Activated CD4-positive, alpha-beta T cell treated with anti-CD3 and anti-CD28 coated beads, Interleukin-10, Interleukin-2, amounts not matched to agents 100 ng/mL and 50 ng/mL, durations not matched to agents 16 hours and 8 hours (primary cell): ENCODE data around the gene SRMS.

ENCODE experiments used
- DNase-seq: peaks from one replicate; pipeline ENCODE4 v3.0.0-alpha.2; 2020

Gene SRMS

DNA sequence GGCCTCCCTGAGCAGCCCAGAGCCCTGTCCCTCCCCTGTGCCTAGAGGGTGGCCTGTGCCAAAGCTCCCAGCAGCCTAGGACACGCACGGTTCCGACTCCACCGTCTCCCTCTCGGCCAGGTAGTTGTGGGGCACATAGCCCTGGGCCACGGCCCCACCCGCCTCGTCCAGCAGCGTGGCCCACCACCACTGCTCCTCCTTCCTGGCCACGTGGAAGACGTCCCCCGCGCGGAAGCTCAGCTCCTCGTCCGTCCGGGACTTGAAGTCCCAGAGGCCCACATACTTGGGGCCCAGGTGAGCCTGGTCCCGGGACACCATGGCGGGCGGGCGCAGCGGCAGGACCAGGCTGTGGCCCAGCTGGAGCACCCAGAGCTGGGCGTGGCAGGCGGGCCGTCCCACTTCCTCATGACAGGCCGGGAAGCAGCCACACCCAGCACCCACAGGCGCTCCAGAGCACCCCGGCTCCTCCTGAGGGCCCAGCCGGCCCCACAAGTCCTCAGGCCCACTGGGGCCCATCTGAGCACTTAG, 10.5 kb downstream of the SRMS start, which contains the start of gene PTK6:
PTK6 (minus strand) TSS at position 380 of the 528 bp plus-strand sequence; CDS start at position 318, 62 bp downstream.
- DNase-seq = peak; percentile 62

DNA sequence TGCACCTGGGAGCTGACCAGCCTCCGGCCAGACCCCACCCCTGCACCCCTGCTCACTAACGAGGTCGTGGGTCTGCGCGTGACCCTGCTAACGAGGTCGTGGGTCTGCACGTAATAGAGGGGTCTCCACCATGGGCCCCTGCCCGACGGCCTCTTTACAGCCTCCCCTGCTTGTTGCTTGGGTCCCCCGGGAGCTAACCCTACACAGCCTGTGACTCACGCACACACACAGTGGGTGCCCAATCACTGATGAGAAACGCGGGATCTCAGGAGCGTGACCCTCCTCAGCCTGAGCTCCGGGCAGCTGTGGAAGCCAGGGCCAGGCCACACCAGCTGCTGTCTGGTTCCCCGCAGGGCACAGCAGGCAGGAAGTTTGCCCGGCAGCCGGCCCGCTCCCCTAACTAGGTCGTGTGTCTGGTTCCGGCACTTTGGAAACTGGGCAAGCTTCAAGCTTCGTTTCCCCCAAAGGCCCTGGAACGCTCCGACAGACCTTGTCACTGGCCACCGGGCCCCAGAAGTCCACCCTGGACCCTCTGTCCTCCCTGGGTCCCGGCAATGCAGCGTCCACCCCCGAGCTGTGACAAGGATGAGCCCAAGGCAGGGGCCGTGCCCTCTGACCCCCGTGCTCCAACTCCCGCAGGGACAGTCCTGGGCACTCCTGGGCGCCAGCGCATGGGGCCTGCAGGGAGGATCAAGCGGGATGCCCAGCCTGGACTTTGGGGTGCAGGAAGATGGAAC, 11.1 kb downstream of the SRMS start:
- DNase-seq = no peak

DNA sequence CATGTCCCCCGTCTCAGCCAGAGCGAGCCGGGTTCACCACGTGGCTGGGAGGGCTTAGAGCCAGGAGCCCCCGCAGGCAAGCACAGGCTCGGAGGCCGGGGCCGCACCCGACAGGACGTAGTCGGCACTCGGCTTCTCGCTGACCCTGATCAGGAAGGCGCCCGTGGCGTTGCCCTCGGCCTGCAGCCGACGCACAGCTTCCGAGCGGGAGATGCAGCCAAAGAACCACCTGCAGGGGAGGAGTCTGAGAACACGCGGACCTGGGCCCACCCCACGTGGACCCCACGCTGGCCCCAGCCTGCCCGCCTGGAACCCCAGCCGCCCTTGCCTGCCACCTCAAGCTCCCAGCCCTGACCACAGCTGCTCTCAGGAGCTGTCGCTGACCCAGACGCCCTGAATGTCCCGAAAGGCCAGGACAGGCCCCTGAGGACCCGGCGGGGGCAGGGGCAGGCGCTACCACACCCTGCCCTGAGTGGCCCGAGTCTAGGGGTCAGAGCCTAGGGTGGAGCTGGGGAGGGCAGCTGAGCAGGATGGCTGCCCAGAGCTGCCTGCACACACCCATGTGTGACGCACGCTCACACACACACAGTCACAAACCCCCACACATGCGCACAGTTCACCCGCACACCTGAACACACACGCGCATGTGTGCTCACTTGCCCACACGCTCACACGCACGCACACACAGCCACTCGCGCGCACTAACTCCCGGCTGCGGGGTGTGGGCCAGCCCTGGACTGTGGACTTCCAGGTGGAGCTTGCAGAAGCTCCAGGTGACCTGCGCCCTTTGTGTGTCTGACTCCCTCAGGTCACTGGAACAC, 12.5 kb downstream of the SRMS start:
- DNase-seq = no peak

DNA sequence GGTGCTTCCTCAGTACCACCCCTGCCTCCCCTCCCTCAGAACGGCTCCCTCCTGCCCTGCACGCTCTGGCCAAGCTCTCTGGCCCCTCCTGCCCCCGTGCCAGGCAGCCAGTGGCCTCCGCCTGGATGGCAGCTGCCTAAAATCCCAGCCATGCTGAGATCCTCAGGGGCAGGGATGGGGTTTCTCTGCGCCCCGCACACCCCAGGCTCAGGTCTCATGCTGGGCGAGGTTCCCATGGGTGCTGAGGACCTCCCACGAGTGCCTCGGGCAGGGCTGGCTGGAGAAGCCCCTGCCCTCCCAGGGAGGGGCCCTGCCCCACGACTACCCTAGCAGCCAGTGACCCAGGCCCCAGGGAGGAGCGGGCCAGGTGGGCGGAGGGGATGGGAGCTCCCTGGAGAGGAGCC, 13.1 kb downstream of the SRMS start:
- no peak for DNase-seq

DNA sequence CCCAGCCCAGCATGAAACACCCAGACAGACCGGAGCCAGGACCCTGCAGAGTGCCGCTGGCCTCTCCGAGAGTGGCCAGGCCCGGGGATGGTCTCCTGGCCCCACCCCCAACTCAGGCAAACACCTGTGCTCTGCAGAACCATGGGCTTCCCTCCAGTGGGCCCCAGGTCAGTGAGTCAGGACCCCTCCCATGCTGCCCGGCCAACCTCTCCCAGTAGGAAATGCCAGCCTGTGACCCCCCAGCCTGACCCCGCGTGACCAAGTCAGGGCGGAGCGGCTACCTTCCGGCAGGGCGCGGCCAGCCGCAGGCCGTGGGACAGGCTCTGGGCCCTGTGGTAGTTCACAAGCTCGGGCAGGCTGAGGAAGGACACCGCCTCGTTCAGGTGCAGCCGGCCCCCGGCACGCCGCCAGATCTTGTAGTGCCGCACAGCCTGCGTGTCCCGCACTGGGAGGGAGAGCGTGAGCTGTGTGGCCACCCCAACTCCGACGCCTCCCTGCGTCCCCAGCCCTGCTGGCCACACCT, 13.6 kb downstream of the SRMS start:
- no peak for DNase-seq

DNA sequence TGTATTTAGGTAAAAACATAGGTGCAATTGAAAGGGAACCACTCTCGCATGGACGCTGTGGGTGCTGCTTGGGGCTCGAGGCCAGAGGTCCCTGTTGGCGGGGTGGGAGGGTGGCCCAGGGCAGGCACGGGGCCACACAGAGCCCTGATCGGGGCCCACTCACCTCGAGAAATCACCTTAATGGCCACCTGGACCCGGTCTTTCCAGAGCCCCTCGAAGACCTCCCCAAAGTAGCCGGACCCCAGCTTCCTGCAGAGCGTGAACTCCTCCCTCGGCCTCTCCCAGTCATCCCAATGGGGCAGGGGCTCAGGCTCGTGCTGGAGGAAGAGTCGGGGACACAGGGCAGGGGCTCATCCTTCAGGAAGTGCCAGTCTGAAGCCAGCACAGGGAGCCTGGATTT, 14.2 kb downstream of the SRMS start:
- DNase-seq = no peak

DNA sequence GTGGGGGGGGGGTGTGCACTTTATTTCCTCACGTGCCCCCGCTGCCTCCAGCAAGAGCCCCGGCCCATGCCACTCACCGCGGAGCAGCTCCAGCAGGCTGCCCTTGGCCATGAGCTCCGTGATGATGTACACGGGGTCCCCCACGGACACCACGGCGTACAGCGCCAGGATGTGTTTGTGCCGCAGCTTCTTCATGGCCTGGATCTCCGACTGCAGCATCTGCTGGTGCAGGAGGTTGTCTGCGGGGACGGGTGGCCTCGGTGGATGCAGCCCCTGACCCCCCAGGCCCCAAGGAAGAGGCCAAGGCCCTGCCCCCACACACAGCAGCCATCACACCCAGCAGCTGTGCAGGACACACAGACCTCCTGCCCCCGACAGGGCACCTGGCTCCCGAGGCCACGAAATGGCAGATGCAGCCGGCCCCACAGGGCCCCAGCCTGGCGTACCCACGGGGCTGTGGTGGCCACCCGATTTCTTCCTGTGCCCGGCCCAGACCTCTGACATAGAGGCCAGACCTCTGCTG, 15.0 kb downstream of the SRMS start:
- DNase-seq = no peak

DNA sequence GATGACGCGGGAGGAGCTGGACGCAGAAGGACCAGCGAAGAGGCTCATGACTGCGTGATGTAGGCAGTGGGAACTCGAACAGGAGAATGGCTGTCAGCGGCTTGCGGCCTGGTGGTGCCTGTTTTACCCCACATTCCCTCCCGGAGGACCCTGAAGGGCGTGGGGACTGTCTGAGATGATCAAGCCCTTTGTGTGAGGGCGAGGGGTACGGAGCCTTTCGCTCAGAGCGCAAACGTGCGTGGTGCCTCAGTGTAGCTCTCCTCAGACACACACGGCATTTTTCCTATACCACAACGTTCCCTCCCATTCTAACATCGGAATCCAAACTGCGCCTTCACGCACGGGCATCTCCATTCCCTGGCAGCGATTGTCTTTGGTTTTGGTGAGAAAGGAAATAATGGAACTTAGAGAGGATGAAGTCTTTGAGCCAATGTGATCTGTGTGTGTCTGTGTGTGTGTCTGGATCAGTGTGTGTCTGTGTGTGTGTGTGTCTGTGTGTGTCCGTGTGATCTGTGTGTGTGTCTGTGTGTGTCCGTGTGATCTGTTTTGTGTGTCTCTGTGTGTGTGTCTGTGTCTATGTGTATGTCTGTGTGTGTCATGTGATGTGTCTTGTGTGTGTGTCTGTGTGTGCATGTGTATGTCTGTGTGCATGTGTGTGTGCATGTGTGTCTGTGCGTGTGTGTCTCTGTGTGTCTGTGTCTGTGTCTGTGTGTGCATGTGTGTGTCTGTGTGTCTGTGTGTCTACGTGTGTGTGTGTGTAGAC, 15.7 kb downstream of the SRMS start:
- DNase-seq = no peak

DNA sequence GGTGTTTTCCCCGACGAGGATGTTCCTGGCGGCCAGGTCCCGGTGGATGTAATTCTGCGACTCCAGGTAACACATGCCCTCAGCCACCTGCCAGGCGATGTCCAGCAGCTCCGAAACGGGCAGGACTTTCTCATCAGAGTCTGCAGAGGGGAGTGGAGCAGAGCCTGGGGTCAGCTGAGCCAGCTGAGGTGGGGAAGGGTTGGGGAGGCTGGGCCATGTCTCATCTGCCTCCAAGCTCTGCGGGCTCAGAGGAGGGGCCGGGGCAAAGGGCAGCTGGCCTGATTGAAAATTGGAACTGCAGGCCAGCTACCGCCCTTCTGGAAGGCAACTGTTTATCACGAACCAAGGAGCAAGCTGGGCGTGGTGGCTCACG, 16.8 kb downstream of the SRMS start:
- DNase-seq = no peak

DNA sequence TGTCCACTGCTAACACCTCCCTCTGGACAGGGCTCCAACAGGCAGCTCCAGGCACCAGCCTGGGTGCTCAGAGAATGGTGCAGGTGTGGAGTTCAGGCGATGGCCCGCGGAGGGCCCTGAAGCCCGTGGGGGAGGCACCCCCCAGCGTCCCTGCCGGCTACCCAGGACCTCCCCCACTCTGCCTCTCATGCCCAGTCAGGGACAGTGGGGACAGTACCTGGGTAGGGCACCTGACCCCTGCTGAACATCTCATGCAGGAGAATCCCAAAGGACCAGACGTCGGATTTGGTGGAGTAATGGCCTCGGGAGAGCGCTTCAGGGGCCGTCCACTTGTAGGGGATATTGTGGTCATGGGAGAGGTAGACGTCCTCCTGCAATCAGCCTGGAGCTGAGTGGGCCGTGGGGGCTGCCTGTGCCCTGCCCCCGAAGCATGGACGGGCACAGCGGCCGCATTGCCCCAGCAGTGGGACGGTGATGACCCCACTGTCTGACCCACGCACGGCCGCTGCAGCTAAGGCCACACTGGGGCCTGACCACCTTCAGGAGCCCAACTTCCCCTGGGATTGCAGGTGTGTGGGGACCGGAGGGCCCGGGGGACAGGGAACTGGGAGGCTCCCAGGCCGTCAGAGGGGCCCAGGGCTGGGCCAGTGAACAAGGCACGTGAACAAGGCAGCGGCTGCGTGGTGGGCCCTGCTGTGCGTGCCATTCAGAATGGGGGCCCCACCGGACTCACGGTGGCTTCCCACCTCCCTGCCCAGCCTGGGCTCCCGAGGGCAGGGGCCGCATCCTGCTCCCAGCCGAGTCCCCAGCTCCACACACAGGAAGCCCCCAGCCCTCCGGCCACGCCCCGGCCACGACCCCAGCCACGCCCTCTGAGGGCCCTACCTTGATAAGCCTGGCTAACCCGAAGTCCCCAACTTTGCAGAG, 17.4 kb downstream of the SRMS start:
- no peak for DNase-seq

DNA sequence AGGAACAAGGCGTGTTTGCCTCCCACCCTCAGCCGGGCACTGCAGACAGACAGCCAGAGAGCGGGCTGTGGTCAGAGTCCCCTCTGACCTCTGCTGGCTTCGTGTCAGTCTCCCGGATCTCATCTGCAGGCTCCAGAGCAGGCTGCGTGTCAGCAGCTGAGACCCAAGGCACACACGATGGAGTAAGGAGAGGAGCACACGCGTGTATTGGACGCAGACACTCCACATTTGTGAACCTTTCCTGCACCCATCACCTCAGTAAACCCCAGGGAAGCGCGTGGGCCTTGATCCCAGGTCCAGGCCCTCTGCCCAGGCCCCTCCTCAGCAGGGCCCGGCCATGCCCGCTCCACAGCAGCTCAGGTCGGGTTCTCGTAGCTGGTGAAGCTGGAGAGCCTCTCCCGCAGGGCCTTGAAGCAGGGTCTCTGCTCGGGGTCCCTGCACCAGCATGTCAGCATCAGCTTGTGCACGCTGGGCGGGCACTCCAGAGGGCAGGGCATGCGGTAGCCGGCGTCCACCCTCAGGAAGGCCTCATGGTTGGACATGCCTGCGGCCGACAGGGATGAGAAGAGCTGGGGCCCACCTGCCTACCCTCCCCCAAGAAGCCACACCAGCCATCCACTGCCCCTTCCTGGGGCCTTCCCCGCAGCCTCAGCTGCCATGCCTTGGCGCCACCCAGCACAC, 18.2 kb downstream of the SRMS start:
- no peak for DNase-seq

DNA sequence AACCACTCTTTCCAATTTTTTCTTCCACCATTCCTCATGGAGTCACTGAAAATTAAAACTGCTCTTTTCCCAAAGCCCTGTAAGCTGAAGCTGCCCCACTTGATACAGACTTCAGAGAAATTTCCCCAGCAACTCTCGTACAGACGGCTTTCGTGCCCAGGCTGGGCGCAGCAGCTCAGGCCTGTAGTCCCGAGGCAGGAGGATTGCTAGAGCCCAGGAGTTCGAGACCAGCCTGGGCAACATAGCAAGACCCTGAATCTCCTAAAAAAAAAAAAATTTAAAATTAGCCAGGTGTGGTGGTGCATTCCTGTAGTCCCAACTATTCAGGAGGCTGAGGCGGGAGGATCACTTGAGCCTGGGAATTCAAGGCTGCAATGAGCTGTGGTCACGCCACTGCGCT, 20.4 kb downstream of the SRMS start:
- DNase-seq = no peak

DNA sequence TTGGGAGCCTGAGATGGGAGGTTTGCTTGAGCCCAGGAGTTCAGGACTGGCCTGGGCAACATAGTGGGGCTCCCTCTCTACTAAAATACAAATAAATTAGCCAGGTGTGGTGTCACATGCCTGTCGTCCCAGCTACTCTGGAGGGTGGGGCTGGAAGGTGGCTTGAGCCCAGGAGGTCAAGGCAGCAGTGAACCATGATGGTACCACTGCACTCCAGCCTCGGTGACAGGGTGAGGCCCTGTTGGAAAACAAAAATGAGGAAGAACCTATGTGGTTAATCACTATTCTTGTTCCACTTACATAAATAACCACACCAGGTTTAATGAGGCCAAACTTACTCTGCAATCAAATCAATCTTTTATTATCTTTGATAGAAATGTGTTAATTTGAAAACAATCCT, 21.6 kb downstream of the SRMS start:
- DNase-seq = no peak

DNA sequence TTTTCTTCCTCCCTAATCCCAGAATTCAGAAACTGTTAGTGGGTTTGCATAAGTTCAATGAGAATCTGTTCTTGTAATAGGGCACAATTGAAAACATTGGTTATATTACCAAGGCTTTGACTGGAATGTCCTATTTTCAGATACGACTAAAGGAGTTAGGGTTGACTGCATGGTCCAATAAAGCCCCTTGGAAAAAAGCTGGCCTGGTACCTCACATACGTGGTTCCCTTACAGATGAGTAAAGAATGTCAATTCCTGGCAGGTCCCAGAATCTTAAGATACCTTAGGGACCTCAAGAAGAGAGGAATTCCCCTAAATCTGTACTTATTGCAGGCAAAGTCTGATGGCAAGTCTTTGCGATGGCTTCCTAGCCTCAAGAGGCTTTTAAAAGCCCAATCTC, 22.4 kb downstream of the SRMS start:
- DNase-seq = no peak

DNA sequence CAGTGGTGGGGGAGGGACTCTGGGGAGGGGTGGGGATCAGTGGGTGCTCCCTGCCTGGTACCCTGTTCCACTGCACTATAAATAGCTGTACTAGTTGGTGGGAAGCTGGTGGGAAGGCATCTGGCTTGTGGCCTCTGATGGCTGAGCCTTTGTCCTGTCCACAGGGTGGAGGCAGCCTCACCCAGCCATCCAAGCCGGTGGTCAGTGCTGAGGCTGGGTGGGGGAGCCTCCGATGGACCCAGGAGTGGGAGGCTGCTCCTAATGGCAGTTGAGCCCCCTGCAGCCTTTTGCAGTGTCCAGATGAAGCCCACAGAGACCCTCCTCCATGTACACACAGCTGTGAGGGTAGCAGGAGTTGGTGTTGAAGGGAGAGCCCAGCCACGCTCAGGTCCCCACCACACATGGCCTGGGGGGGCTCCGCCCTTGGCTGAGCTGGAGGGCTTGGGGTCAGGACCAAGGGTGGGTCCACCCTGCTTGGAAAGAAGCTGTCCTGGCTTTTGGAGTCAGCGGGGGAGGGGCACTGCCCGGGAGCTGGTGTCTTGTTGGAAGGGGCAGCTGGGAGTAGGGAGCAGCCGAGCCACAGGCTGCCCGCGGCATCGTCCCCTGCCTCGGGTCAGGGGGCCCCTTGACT, 24.5 kb downstream of the SRMS start:
- DNase-seq = no peak

DNA sequence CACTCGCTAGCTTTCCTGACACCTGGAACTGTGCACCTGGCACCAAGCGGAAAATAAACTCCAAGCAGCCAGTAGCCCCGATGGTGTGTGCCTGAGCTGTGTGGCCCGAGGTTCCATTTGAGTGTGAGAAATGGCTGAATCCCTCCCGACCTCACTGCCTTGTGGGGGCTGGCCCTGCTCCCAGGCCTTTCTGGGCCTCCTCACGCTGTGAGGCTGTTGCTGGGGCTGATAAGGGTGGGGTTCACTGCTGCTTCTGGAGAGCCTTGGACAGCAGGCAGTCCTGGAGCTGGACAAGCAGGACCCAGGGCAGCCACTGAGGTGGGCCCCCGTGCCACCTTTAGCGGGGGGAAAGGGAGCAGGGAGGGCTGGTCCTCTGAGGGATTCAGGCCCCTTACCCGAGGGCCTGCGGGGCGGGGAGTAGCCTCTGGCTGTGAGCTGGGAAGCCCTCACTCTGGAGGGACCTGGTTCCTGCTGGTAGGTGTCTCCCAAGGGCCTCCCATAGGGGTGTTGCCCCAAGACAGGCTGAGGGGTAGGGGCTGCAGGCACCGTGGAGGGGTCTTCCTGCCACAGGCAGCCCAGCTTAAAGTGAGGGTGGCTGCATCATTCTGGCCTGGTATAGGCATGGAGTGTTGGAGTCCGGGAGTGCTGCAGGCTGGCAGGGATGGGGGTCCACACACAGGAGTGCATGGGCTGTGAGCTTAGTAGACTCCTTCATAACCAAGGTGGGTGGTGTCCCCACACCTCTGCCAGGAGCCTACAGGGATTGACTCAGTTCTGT, 25.3 kb downstream of the SRMS start:
- no peak for DNase-seq

DNA sequence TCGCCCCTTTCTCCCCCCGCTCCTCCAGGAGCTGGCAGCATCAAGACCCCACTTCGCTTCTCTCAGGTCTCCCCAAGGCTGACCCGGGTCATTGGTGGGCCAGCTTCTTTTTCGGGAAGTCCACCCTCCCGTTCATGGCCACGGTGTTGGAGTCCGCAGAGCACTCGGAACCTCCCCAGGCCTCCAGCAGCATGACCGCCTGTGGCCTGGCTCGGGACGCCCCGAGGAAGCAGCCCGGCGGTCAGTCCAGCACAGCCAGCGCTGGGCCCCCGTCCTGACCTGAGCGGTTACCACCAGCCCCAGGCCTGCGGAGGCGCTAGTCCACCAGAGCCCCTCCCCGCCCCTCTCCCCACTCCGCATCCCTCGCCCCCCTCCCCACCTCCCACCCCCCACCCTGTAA, 25.9 kb downstream of the SRMS start:
- DNase-seq = no peak

DNA sequence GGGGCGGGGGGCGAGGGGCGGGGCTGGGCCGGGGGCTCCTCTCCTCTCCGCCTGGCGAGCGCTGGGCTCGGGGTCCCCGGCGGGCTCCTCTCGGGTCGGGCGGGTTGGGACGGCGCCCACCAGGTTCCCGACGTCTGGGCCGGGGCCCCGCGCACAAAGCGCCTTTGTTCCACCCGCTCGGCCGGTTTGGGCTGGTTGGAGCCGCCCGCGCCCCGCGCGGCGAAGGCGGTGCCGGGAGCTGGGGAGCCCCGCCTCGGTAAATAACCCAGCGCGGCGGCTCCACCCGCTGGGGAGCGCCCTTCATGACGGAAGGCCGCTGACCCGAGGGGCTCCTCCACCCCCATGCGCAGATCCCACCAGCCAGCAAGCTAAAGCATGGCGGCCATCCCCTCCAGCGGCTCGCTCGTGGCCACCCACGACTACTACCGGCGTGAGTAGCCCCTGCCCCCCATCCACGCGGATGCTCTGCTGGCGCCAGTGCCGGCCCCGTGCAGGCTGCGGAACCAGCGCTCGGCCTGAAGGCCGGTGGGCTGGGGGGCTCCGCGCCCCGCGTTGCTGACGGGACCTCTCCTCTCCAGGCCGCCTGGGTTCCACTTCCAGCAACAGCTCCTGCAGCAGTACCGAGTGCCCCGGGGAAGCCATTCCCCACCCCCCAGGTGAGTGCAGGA, 26.5 kb downstream of the SRMS start:
- DNase-seq = peak; percentile 80

DNA sequence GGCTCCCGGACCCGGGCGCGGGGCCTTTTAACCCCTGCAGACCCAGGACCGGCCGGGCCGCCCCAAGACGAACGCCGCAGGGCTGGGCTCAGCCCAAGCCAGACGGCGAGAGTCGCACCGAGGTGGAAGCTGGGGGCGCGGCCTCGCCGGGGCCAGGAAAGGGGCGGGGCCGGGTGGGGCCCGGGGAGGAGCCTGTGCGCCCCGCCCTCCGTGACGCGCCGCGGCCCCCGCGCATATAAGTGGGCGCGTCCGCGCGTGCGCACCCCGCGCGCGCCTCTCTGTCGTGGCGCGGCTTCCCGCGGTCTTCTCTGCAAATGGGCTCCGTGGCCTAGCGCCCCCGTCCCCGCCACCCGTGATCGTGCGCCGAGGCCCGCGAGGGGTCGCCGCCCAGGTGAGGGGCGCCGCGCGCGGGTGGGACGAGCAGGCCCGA, 27.0 kb downstream of the SRMS start, which contains the start of gene PPDPF:
PPDPF (plus strand) TSS at position 262 of the 430 bp plus-strand sequence. CDS start 544 bp downstream, outside the sequence.
- DNase-seq = peak; percentile 91
